GM12872 (cell line): ENCODE data around the gene HTT-AS.

ENCODE experiments used
- CTCF ChIP-seq: IDR thresholded peaks from 3 replicates; pipeline ENCODE4 v1.5.1; 2011; ENCODE audit warnings: low read depth, mild to moderate bottlenecking, low read length, moderate library complexity; ENCODE audit not compliant: insufficient read depth

The HTT-AS gene

DNA sequence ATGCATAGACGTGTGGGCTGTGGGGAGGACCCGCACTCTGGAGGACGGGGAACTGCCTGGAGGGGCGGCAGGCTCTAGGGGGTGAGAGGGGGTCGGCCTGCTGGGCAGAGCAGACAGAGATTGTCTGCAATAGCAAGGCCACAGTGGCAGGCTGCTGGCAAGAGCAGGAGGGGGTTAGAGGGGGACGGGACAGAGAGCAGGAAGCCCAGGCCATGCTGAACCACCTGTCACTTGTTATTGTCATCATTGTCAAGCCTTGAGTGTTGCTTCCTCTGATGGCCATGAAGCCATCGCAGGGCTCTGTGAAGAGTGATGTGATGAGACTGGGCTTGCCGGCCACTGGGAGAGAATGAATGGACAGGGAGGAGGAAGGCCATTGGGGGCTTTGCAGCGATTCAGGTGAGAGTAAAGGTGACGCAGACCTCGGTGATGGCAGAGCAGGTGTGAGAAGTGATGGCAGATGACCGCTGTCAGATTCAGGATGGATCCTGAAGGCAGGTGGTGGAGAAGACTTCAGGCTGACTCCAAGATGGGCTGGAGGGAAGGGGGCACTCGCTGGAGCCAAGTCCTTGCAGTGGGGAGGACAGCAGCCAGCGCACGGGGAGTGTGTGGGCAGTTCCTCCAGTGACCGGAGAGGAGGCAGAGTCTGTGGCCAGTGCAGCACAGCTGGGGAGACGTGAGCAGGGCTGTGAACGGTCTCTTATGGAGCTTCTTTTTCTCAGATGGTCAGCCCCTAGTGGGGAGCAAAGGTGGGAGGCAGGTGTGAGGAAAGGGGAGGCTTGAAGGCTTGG lies 43.6 kb downstream of the HTT-AS start:
- TF ChIP-seq CTCF: no peak

- TF ChIP-seq CTCF: no peak
These were observed 44.9 kb downstream of the HTT-AS start for GRCh38 chr4:3029464-3029863.

DNA sequence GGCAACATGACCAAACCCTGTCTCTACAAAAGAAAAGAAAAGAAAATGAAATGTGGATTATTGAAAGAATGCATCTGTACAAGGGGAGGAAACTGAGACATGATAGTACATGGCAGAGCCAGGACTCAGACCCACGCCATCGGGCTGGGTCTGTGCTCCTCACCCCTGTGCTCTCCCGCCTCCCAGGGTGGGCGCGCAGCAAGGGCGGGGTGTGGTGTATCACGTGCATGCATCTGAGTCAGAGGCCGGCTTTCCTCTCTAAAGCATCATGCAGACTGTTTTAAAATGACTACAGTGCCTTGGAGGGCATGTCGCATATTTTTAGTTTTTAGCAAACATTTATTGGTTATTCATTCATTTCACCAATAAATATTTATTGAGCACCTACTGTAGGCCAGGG lies 47.8 kb downstream of the HTT-AS start:
- TF ChIP-seq CTCF: no peak

DNA sequence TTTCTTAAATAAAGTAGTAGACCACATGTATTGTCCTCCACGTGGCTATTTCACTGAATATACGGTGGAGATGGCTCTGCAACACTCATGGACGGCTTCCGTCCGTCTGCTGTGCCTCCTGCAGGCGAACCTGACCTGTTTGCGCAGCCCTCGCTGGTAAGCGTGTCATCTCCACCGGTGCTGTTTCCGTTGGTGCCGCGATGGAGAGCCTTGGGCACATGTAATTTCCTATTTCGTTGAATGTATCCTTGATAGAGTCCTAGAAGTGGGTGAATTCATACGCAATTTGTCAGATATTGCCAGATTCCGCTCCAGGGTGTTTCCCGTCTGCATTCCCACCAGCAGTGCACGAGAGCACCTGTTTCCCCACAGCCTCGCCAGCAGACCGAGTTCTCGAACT lies 48.5 kb downstream of the HTT-AS start:
- TF ChIP-seq CTCF: no peak

GRCh38 chr4:3022651-3023050 lies 51.7 kb downstream of the HTT-AS start:
- no peak for TF ChIP-seq CTCF

GRCh38 chr4:3022112-3022511 lies 52.2 kb downstream of the HTT-AS start:
- TF ChIP-seq CTCF: no peak

DNA sequence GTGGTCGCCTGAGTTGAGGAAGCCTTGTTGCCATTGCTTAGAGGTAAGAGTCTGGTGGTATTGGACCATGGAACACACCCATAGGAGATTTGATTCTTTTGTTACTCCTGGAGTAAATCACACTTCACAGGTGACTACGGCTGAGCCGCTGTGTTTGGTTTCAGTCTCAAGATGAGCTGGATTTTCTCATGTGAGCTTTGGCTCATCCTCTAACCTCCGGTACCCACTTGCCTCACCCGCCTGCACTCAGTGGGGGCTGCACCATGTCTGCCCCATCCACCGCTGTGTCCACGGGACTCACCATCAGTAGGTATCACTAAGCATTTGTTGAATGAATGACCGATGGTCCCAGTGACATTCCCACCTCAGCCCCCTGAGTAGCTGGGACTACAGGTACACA lies 52.7 kb downstream of the HTT-AS start:
- TF ChIP-seq CTCF: no peak
